ENCODE results near the gene TMEM213.

Gene TMEM213, protein sequence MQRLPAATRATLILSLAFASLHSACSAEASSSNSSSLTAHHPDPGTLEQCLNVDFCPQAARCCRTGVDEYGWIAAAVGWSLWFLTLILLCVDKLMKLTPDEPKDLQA

DNA sequence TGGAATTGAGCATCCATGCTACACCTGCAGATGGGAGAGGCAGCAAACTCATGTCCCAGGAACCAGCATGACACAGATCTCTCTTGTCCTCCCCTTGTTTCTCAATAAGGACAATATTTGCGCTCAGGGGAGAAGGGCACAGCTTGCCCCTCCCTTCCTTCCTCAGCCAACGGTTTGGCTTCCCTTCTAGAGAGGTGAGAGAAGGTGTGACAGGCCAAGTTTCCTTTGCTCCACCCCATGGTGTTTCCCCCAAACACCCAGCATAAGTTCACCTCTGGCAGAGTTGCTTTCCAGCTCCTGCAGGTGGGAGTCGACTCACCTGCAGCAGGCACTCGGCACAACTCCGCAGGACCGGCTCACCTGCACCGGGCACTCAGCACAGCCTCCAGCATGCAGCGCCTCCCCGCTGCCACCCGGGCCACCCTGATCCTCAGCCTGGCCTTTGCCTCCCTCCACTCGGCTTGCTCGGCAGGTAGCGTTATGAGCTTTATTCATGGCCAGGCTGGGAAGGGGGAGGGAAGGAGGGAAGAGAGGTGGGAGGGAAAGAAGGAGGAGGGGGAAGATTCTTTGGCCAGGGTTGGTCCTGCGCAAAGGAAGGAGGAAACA is at the start of gene TMEM213, which contains the start of gene ATP6V0A4:
Gene TMEM213 (plus strand): TSS at position 280 of the 606 bp plus-strand sequence. CDS start 111 bp downstream, at position 391.
Gene ATP6V0A4 (minus strand): TSS at position 482 of the 606 bp plus-strand sequence. CDS start 26,949 bp downstream, outside the sequence.
- no peak for DNase-seq (ENCODE audit: low read depth)

DNA sequence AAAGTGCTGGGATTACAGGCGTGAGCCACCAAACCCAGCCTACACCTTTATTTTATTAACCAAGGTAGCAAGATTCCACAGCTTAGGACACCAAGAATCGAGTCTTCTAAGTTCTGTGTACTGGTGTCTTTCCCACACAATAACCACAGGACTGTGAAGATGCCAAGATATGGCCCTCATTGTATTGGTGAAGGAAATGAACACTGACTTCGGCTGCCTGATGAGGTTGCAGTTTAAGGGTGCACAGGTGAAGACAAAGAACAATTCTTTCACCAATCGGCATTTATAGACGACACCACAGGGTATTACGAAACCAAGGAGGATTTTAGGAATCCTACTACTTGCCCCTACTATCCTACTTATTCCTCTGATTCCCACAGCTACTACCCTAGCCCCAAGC is 49.1 kb upstream of the TMEM213 start:
- no peak for DNase-seq (ENCODE audit: low read depth)

DNA sequence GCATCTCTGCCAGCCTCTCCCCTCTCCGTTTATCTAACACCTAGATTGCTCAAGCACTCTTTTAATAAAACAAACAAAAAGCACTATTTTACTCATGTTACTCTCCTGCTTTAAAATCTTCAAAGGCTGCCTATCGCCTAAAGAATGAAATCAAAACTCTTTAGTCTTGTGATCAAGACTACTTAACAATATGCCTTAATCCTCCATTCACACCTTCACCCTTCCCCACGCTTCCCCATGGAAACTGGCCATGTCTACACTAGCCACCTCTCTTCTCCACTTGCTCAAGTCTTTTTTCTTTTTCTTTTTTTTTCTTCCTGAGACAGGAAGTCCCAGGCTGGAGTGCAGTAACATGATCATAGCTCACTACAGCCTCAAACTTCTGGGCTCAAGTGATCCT is 47.8 kb upstream of the TMEM213 start:
- no peak for DNase-seq (ENCODE audit: low read depth)

DNA sequence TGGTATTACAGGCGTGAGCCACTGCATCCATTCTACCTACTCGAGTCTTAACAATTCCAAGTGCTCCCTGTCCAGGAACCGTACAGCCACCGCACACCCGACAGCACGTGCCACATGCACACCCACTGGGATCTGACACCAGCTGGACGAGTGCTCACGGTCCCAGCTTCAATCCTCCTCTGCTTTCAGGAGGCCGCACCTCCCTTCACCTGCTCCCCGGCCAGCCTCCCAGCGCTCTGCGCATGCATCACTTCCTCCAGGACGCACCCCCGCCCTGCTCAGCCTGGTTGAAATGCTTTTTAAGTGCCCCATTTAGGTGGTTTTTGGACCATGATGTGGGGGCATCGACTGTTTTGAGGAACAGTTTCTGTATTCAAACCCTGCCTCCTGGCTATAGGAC is 47.3 kb upstream of the TMEM213 start:
- DNase-seq (ENCODE audit: low read depth), result no peak

DNA sequence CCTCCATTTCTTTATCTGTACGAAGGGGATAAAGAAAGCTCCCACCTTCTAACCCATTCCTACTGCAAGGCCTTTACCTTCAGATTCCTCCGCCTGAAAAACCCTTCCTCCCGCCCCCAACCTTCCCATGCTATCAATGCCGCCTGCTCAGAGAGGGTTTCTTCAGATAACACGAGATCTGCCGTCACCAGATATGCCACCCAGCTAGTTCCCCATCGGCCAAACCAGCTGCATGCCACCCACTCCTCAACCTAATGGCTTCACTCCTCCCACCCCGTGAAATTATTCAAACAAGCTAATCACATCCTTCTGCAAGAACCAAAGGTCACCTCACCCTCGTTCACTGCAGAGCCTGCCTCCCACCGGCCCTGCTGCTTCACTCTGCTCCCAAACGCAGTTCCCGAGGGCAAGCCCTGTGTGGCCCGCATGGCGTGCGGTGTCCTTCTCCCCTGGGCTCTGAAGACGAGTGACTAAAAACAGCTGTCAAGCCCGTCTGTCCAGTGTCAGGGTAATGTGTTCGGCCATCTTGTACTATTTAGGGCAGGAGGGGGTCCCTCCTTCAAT is 46.8 kb upstream of the TMEM213 start:
- DNase-seq (ENCODE audit: low read depth), result no peak

DNA sequence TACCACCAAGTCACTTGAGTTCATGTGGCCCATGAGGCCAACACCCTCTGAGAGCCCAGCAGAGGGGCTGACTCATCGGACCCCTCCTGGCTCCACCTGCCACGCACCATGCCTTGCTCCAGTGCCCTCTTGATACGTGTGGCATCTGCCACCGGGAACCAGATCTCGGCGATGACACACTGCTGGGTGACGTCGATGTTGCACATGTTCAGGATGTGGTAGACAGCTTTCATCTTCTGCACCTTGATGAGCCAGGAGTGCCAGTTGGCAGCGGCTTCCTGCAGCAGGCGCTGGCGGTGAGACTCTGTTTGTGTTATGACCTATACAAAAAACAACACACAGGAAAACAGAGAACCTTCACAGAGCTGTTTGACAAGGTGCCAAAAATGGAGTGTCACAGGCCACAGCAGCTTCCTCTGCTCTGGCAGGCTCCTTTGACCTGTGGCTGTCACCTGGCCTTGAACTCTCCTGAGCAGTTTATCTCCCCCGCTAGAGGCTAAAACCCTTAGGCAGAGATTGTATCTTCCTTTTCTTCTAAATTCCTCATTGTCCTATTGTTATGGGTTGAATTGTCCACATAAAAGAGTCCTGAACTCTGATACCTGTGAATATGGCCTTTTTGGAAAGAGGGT is 45.2 kb upstream of the TMEM213 start:
- DNase-seq (ENCODE audit: low read depth), result peak; percentile 14

DNA sequence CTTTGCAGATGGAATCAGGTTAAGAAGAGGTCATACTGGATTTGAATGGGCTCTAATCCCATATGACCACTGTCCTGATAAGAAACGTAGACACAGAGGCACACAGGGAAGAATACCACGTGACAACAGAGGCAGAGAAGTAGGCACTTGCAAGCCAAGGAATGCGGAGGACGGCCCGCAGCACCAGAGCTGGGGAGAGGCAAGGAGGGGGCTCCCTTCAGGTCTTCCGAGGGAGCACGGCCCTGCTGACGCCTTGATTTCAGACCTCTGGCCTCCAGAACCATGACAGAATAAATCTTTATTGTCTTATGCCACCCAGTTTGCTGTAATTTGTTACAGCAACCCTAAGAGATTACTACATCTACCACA is 44.7 kb upstream of the TMEM213 start:
- no peak for DNase-seq (ENCODE audit: low read depth)

DNA sequence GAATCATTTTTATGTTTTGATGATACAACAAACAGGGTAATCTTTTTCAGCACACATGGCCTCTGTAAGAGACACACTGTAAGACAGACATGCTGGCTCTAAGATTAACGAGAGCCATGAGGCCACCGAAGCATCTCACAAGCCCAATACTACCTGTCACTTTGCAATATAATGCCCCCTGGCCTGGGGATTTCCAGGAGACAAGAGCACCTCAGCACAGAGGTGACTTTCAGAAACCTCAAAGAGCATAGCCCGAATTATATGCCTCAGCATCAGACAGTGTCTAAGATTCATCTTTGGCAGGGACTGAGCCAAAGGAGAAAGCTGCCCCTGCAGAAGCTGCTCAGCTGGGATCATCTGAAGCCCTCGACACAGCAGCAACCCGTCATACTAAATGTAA is 44.2 kb upstream of the TMEM213 start:
- DNase-seq (ENCODE audit: low read depth), result no peak

DNA sequence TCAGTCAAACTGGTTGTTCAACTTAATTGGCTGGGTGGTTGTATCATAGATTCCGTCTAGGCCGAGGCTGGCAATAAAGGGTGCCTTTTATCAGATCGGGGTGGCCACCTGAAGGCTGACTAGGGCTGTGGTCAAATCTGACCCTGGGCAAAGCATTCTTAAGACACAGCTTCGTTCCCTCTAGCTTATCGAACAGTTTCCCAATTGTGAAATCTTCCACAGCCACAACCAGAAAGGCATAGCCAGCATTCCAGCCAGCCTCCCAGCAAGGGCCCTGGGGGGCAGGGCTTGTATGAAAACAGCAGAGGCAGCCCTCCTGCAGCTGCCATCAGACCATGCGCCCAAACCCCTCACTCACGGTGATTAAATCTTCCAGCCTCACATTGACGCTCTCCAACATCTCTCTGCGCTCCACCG is 42.5 kb upstream of the TMEM213 start:
- no peak for DNase-seq (ENCODE audit: low read depth)

DNA sequence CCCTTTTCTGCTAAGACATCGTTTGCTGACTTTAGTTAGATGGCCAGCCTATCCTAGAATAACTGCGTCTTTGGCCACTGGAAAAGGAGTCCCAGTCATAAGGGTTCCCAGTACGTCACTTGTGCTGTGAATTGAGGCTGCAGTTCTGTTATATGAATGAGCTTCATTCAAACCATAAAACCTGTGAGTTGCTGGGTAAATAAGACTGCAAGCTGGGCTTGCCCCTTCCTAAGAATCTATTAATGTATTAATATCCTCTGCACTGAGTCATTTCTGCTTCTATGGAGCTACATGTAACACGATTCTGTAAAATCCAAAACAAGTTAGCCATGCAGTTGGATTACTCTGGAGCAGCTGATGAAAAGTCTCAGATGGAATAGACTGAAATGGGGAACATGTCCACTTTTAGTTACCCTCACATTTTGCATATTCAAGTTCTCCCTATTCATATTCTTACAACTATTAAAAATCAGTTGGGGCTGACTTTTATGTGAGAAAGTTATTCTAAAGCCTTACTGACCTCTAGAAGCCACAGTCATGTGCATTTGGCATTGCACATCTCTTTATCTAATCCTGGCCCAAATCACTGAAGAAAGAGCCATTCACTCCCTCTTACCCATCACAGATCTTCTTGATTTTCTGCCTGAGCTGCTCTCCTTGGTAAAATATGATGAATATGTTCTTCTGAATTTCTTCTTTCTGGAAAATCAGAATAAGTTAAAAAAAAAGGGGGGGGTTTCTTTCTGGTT is 41.8 kb upstream of the TMEM213 start:
- no peak for DNase-seq (ENCODE audit: low read depth)

DNA sequence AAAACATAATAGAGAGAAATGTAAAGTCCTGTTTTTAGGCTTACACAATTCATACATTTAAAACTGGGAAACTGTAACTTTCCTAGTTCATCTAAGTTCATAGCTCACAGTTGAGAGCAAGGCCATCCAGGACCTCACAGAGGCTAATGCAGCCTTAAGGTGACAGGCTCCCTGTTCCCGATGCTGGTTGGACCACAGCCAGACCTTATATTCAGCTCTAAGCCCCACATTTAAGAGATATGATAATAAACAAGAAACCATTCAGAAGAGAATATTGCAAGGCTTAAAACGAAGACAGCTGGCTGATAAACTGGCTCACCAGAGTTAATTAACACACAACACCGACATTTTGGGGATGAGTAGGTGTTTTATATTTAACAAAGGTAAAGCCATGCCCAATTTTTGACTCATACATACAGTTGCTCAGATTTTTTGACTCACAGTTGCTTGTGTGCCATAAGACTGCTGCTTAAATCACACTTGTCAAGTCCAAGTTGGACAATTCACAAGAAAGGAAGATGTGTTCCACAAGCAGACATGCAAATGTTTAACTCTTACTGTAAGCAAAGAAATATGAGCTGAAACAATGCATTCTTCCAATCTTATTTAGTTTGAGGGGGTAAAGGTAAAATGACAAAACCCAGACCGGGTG is 41.1 kb upstream of the TMEM213 start:
- no peak for DNase-seq (ENCODE audit: low read depth)

DNA sequence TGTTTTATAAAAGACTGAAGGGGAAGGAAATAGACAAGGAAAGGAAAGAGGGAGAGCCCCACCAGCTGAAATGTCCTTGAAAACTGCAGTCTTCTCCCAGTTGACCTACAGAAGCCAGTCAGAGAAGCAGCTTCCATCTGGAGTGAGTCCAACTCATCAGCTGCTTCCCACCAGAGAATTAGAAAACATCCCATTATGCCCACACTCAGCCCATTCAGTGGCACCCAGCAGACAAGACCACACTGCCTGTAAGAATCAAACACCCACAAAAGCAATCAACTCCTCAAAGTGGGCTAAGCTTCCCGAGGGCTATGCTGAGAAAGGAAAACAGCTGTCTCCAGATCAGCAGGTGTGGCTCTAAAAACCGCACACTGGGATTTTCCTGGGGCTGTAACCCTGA is 29.6 kb upstream of the TMEM213 start:
- DNase-seq (ENCODE audit: low read depth), result no peak

DNA sequence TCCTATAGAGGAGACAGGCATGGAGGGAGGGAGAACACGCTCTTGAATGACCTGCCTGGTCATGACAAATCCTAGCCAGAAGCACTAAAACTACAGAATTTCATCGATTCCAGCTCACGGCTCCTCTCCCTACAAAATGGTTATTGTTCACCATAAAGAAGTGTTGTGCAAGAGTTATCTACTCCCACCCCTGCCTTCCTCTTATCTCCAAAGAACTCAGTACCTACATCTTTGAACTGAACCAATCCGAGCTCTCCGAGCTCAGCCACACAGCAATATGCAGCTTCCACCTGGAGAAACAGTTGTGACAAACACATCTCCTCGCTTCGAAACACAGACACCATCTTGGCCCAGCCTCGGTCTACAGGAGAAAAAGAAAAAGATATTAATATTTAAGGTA is 26.9 kb upstream of the TMEM213 start:
- DNase-seq (ENCODE audit: low read depth), result no peak

DNA sequence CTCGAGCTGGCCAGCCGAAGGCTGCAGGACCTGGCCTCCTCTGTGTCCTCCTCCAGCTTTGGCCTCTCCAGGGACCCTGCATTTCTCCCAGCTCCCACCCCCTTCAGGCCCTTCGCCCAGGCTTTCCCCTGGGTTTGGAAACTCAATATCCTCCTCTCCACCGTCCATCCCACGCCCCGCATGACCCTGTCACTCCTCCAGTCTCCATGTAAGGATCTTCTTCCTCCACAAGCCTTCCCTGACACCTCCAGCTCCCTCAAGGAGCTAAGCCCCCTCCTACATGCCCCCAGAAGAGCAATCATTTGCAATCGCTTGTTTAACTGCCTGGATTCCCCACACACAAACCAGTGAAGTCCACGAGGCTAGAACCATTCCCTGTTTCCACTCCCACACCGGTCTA is 24.6 kb upstream of the TMEM213 start:
- no peak for DNase-seq (ENCODE audit: low read depth)

DNA sequence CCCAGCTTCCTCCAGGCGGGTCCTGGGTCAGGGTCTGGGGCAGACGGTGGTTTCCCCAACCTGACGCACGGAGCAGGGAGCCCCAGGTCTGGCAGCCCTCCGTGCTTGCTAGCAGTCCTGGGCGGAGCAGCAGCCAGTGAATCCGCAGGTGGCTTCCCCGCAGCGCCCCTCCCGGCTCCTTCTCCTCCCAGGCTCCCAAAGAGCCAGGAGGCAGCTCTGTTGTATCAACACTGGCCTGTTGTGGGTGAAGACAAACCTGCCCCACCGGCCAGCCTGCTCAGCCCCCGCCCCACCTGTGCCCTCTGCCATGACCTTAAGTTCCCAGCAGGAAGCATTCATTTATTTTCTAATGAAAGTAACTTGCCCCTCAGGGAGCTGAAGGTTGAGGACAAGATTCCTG is 24.0 kb upstream of the TMEM213 start:
- DNase-seq (ENCODE audit: low read depth), result no peak

DNA sequence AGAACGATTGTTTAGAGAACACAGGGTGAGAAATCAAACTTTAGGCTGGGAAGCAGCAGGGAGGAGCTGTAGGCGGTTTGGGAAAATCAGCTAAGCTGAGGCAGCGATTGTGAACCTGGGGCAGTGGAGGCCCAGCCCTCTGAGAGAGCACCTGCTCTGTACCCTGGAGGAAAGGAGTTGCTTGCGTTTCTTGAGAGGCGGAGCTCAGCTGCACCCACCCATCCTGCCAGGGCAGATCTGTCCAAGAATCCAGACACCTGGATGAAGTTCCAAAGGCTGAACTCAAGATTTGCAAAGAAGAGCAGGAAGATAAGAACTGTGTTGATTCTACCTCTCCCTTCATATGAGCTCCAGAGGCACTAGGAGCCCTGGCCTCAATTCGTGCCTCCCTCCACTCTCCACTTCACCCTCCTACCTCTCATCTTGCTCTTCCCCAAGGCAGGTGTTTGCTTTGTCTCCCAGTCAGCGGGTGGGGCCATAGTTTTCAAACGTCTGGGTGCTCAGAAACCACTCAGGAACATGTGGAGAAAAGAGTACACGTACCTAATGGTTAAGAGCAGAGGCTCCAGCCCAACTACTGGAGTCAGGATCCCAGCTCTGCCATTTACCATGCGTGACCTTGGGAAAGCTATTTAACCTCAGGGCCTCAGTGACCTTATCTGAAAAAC is 21.5 kb upstream of the TMEM213 start:
- no peak for DNase-seq (ENCODE audit: low read depth)

DNA sequence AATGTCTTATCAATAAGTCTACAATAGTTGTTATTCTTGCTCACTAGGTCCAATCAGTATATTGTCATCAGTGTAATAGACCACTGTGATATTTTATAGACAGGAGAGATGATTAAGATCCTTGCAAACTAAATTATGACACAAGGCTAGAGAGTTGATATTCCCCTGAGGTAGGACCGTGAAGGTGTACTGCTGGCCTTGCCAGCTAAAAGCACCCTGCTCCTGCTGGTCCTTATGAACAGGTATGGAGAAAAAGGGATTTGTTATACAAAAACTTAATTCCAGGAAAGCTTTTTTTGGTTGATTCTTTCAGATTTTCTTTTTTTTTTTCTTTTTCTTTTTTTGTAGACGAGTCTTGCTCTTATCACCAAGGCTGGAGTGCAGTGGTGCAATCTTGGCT is 16.8 kb upstream of the TMEM213 start:
- no peak for DNase-seq (ENCODE audit: low read depth)

DNA sequence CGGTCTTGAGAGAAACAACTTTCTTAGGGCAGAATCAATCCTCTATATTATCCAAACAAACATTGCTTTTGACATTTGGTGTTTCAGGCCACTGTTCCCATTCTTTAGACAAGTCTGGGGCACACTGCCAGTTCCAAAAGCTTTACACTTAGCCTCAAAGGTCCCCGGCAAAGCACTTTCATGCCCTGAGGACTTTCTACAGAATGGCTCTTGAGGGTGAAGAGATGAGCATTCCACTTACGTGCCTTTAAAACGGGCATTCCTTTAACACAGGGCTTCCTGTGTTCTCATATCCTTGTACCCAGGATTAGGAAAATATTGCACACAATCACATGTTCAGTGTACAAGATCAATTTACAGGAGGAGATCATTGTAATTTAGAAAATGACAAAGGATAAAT is 13.1 kb upstream of the TMEM213 start:
- peak; percentile 15 for DNase-seq (ENCODE audit: low read depth)

DNA sequence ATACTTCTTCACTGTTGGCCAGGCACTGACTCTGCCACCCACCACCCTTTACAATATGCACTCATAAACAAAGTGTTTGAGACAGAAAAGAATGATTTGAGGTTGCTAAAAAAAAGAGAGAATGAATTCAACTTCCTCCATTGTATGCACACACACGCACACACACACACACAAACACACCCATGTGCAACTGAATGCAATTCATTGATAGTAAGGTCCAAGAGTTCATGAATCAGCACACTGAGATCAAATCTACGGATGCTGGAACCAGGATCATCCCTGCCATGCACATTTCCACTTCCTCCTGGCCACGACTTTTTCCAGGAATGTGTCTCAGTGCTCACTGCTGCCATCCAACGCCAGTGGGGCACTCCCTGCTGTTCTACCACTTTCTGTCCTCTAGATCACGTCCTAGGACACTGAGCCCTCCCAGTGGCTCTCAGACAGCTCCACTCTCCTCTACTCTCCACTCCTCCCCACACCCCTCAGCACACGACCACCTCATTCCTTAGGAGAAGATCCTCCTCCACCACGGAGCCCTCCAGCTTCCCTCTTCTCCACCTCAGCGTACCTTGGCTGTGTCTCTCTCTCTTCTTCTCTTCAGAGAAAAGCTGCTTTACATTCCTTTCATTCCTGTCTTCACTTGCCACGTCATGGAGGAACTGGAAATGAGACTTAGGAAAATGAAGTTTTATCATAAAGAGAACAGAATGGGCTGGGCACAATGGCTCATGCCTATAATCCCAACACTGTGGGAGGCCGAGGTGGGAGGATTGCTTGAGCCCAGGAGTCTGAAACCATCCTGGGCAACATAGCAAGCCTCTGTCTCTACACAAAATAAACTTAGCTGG is 12.0 kb upstream of the TMEM213 start:
- DNase-seq (ENCODE audit: low read depth), result peak; percentile 54

DNA sequence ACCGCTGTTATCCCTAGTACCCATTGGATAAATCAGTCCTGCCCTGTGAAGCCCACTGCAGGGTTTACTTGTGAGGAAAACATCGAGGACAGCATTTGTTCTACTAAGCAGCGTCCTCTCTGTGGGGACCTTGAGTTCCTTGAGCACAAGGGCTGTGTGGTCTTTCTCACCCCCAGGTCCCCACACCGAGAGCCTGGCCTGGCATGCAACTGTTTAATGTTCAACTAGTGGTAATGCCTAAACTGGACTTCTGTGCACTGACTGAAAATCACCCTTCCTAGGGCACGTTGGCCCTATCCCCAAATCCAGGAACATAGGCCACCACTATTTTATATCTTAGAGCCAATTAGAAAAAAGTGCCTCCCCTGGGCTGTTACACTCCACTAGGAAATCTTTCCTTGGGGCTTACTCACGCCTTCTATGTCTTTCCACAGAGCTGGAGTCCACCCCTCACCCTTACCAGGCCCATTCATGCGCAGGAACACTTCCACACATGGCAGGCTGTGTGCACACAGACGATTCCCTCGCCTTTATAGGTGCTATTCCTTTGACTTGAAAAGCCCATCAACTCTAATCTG is 1.7 kb upstream of the TMEM213 start:
- no peak for DNase-seq (ENCODE audit: low read depth)

Measured in ELR (cell line).